HG03159 (cell line): ENCODE measurements around the gene CCDC93.
"Not testable (repeated sequence)": the region's sequence is repeated elsewhere in the genome, so short reads cannot be mapped to it uniquely, and the experiment has no call there.

Source experiments
- ATAC-seq: cut with Tn5 transposase; IDR thresholded peaks from one replicate; pipeline ENCODE4 v1.9.1; 2021; ENCODE audit warnings: mild to moderate bottlenecking, moderate library complexity; ENCODE audit not compliant: unreplicated experiment

The CCDC93 gene

DNA sequence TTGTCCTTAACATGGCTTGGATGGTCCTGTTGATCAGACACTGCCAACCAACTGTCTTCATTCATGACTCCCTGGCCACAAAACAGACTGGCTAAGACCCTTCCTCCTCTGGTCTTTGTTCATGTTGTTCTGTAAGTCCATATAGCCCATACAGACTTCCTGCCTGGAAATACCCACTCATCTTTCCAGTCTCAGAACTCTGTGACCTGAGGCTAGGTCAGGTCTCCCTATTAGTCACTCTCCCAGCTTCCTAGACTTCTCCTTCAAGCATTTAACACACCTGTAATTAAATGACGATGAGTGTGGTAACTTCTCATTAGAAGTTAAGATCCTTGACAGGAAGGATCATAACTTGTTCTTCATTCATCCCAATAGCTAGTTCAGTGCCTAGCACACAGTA, 56.3 kb downstream of the CCDC93 start:
- ATAC-seq, result no peak

GRCh38 chr2:117956036-117956796, 57.7 kb downstream of the CCDC93 start:
- no peak for ATAC-seq

DNA sequence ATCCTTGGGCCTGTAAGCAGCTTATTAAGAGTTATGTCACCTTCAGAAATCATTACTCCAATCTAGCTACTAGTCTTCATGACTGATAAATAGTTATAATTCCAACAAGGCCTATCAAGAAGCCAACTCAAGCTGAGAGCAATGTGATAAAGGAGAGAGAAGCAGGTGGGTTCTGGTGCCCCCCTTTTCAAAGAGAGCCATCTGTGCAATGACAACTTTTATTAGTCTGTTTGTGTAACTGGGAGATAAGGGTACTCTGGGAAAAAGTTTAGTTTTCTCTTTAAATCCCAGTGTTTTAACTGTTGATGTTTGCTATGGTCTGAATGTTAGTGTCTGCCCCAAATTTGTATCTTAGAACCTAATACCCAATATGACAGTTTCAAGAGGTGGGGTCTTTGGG, 60.6 kb downstream of the CCDC93 start:
- ATAC-seq, result no peak

GRCh38 chr2:117952701-117953100, 61.2 kb downstream of the CCDC93 start:
- no peak for ATAC-seq

GRCh38 chr2:117952228-117952627, 61.6 kb downstream of the CCDC93 start:
- ATAC-seq, result no peak

- ATAC-seq, result no peak
Measured at GRCh38 chr2:117949806-117950205, 64.1 kb downstream of the CCDC93 start.

DNA sequence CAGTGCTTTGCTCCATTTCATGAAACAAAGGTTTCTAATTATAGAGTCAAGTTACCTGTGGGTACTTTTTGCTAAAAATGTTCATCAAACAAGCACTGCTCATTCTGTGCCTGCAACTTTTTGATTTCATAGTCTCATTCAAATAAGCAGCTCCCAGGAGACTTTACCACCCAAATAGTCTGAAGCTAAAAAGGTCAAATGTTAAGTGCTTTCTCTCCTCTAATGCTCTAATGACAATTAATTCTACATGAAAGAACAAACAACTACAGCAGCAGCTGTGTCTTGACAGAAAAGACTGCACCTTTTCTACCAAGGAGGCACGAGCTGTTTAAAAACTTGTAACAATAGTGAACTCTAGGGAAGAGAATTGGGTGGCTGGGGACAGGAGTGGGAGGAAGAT, 65.3 kb downstream of the CCDC93 start:
- ATAC-seq, result no peak

- no peak for ATAC-seq
Measured at GRCh38 chr2:117945296-117945695, 68.6 kb downstream of the CCDC93 start.

GRCh38 chr2:117944816-117945215, 69.1 kb downstream of the CCDC93 start:
- no peak for ATAC-seq

GRCh38 chr2:117943013-117943672, 70.7 kb downstream of the CCDC93 start:
- ATAC-seq, result no peak

DNA sequence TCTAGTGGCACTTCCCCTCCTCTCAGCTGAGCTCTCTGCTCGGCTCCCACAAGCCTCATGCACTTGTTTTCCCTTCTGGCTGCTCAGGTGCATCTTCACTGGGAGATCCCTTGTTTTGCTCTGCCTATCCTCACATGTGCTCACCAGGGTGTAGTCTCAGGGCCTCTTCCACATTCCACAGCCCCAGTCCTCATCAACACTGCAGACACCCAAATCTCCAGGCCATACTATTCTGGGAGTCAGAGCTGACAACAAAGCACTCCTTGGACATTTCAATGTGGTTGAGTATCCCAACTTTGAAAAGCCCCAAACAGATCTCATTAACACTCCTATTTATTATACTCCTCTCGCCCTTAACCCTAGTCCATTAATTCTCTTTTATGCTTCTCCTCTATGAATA, 71.3 kb downstream of the CCDC93 start:
- no peak for ATAC-seq

- no peak for ATAC-seq
Measured at GRCh38 chr2:117941693-117942092, 72.2 kb downstream of the CCDC93 start.

- ATAC-seq, result no peak
Measured at GRCh38 chr2:117940436-117940835, 73.4 kb downstream of the CCDC93 start.

DNA sequence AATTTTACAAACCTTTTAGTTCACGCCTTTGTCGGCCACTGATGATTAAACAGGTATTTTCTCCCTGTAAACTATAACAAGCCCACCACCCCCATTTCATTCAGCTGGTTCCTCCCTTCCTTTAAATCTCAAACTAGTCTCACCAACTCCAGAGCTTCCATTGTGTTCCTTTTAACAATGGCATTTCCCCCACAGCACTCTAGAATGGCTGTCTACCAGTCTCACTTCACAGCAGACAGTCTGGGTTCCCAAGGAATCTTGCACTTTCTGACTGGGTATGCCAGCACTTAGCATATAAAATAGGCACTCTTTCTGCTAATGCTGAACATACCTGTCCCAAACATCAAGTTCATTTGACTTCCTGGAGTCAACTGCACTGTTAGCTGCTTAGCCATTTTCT, 75.3 kb downstream of the CCDC93 start:
- no peak for ATAC-seq

DNA sequence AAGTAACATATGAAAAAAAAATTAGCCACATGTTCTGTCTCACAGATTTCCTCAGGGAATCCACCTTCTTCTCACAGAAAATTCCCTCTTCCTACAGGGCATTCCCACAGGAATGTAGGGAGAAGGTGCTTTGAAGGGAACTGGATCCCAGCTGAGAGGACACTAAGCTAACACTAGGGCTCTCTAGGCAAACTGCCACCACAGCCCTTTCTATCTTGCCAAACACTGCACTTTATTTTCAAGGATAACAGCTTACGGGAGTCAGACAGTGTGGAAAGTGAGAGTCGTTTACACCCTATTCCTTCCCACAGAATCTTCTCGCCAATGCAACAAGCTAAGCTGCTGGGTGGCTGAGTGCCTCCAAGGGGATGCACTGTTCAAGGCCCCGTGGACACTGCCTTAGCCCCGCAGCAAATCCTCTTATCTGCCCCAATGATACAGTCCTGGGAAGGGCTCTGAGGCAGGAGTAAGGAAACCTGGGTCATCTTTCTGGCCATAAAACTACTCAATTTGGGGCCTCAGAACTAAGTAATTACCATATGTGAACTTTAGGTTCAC, 76.9 kb downstream of the CCDC93 start:
- no peak for ATAC-seq

- no peak for ATAC-seq
Measured at GRCh38 chr2:117935954-117936353, 77.9 kb downstream of the CCDC93 start.

DNA sequence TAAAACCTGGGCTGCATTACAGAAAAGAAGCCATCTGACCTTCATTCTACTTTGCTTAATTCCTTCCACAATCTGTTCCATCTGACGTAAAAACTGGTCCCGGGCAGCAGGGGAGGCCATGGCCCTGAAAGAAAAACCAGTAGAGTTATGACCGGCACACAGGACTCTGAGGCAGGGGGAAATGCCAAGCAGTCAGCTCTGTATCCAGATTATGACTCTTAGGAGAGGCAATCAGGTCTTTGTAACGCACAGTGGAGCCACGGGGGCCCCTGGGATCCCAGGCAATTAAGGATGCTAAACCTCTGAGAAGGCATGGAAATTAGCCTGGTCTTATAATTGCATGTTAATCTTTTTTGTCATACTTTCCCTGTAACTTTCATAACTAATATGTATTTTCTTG, 78.4 kb downstream of the CCDC93 start:
- no peak for ATAC-seq

DNA sequence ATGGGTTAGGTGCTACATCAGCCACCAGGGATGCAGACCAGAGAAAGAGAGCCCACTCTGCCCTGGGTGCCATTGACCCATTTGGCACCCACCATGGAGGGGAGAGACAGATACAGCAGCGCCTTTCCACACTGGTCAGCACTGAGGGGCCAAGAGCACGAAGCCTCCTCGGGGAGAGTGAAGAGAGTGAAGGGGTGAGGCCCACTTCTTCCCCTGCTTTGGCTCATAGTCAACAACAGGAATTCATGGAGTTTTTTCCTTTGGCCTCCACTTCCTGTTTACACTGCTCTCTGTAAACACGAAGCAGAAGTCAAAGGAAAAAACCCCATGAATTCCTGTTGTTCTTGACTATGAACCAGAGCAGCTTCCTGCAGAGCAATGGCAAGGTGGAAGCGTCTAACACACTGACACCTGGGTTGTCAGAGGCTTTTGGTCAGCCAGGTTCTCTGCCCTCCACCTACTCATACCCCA, 80.0 kb downstream of the CCDC93 start:
- no peak for ATAC-seq

- no peak for ATAC-seq
Measured at GRCh38 chr2:117931978-117932377, 81.9 kb downstream of the CCDC93 start.

GRCh38 chr2:117931266-117931665, 82.6 kb downstream of the CCDC93 start:
- ATAC-seq, result no peak

GRCh38 chr2:117930775-117931174, 83.1 kb downstream of the CCDC93 start:
- no peak for ATAC-seq

DNA sequence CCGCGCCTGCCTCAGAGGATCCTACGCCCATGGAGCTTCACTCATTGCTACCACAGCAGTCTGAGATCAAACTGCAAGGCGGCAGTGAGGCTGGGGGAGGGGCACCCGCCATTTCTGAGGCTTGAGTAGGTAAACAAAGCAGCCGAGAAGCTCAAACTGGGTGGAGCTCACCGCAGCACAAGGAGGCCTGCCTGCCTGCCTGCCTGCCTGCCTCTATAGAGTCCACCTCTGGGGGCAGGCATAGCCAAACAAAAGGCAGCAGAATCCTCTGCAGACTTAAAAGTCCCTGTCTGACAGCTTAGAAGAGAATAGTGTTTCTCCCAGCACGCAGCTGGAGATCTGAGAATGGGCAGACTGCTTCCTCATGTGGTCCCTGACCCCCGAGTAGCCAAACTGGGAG, 90.4 kb downstream of the CCDC93 start:
- ATAC-seq, result not testable (repeated sequence)
